Peyer's patch (tissue), 4 donors: ENCODE data around the gene ZFP69.

Experiments used
- POLR2A ChIP-seq, 2 donors: fragments of 450-650 bp; IDR thresholded peaks; one replicate each; pipeline ENCODE4 v1.5.1; 2017; ENCODE audit warnings: antibody characterized with exemption in 2 of 2, mild to moderate bottlenecking in 2 of 2, moderate library complexity in 2 of 2
- TF ChIP-seq, protein P1 (sequence below), 6 experiments: fragments of 450-650 bp in 4 of 6; fragments of 200-600 bp in 2 of 6; sonication (generic) in 1 of 6; IDR thresholded peaks; one replicate each; pipeline ENCODE4 v1.5.1; 2017 to 2019; ENCODE audit warnings: antibody characterized with exemption in 6 of 6, mild to moderate bottlenecking in 3 of 6, moderate library complexity in 1 of 6

DNA sequence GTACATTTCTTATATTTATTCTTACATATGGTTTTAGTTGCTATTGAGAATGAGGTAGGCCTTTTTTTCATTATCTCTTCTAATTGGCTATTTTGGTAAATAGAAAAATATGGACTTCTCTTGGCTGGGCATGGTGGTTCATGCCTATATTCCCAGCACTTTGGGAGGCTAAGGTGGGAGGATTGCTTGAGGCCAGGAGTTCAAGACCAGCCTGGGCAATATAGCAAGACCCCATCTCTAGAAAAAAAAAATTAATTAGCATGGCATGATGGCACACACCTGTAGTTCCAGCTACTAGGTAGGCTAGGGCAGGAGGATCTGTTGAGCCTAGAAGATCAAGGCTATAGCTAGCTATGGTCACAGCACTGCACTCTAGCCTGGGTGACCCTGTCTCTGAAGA, 57.5 kb downstream of the ZFP69 start:
- TF ChIP-seq, protein P1, sequence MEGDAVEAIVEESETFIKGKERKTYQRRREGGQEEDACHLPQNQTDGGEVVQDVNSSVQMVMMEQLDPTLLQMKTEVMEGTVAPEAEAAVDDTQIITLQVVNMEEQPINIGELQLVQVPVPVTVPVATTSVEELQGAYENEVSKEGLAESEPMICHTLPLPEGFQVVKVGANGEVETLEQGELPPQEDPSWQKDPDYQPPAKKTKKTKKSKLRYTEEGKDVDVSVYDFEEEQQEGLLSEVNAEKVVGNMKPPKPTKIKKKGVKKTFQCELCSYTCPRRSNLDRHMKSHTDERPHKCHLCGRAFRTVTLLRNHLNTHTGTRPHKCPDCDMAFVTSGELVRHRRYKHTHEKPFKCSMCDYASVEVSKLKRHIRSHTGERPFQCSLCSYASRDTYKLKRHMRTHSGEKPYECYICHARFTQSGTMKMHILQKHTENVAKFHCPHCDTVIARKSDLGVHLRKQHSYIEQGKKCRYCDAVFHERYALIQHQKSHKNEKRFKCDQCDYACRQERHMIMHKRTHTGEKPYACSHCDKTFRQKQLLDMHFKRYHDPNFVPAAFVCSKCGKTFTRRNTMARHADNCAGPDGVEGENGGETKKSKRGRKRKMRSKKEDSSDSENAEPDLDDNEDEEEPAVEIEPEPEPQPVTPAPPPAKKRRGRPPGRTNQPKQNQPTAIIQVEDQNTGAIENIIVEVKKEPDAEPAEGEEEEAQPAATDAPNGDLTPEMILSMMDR (IDR thresholded peaks at IDR 0.05), result no peak
- TF ChIP-seq POLR2A (IDR thresholded peaks at IDR 0.05), result no peak
